Hematopoietic multipotent progenitor cell treated with erythropoietin and hydrocortisone succinate and interleukin-3 and kit ligand, for 6 days (in vitro differentiated cells): ENCODE data around the gene FLOT2.
A peak's percentile ranks its signal among the peaks of the same experiment; 100 is the strongest.
"Not testable (repeated sequence)": the region's sequence is repeated elsewhere in the genome, so short reads cannot be mapped to it uniquely, and the experiment has no call there.

Experiments used
- DNase-seq: peaks from one replicate; pipeline ENCODE4 v3.0.0-alpha.2; 2015

The FLOT2 gene, protein sequence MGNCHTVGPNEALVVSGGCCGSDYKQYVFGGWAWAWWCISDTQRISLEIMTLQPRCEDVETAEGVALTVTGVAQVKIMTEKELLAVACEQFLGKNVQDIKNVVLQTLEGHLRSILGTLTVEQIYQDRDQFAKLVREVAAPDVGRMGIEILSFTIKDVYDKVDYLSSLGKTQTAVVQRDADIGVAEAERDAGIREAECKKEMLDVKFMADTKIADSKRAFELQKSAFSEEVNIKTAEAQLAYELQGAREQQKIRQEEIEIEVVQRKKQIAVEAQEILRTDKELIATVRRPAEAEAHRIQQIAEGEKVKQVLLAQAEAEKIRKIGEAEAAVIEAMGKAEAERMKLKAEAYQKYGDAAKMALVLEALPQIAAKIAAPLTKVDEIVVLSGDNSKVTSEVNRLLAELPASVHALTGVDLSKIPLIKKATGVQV

DNA sequence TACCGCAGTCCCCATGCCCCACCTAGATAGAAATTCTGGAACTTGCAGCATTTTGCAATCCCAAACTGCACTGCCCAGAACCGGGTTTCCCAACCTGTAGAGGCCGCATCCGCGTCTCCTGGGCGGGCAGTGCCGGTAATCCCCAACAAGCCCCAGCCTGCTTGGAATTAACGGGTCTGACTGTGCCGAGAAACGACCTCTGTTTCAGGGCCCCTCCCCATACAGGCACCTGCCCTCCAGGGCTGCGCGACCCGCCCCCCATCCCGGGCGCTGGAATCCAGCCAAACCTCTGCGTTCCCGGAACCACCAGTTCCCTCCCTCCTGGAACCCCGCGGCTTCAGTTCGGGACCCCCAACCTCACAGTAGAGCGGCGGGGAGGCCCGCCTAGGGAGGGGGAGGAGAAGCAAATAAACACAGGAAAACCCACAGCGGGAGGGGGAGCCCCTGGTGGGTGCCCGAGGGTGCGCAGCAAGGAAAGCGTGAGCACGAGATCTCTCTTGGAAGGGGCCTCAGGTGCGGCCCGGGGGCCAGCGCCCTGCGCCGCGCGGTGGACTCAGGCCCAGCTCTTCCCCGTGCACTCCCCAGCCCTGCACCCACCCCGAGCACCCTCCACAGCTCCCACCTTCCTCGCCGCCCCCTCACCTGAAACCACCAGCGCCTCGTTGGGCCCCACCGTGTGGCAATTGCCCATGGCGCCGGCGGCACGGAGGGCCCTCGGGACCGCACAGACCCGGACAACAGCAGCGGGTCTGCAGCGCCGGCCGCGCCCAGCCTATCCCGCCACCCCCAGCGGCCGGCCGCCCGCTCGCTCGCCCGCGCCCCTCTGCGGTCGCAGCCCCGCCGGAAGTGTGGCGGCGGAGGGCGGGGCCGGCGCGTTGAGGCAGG is at the start of gene FLOT2:
Gene FLOT2, minus strand, starts transcription at position 850 of the 885 bp plus-strand sequence. Its CDS starts 159 bp downstream, at position 691.
- DNase-seq, result peak; percentile 73

DNA sequence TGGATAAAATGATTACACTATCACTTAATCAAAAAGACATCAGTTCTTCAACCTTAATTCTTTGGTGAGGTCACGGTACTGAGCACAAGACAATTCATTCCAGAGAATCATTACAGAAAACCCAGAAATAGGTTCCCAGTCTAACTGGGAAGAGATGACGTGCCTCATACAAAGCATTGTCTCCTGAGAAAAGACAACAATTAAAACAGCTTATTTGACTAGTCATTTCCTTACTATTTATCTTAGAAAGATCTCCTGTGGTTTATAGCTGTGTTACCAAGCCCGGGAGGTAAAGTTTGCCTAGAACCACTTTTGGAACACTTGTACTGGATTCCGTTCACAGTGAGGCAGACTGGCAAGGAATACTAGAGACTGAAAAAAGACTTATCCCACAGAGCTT is 48.7 kb upstream of the FLOT2 start:
- DNase-seq, result peak; percentile 50

DNA sequence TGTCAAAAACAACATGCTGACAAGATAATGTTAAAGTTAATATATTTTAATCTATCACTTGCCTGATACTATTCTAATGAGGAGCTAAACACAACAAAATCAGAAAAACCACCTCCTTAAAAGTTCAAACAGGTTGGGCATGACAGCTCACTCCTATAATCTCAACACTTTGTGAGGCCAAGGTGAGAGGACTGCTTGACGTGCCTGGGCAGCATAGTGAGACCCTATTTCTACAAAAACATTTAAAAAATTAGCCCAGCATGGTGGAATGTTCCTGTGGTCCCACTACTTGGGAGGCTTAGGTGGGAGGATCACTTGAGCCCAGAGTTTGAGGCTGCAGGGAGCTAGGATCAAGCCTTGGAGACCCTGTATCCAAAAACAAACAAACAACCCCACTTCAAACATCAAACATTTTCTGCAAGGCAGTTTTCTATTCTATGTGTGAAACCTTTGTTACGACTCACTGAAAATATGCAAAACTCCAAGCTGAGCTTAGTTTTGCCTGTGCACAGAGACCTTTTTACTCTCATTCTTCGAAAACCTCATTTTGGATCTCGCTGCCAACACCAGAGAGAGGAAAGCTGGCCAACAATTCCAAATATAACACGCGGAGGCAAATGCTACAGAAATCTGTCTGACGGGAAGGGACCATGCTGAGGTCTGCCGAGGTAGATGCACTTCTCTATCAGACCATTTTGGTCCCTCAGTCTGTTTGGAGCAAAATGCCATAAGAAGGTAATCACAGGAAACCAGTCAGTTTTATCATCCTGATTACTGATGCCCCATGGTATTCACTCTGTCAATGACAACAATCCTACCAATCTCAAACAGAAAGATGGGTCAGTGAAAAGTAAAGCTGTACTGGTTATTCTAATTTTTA is 47.6 kb upstream of the FLOT2 start:
- DNase-seq, result no peak

DNA sequence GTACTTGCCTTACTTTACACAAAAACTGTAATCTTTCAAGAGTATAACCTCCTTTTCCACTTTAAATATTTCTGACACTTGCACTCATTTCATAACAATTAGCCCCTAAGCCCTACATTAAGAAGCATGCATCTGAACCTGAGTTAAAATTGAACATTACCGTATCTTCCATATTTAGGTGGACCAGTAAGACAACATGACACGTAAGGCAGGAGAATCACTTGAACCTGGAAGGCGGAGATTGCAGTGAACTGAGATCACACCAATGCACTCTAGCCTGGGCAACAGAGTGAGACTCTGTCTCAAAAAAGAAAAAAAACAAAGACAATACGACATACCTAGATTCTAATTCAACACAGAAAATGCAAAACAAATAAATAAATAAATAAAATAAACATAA is 46.8 kb upstream of the FLOT2 start:
- no peak for DNase-seq

DNA sequence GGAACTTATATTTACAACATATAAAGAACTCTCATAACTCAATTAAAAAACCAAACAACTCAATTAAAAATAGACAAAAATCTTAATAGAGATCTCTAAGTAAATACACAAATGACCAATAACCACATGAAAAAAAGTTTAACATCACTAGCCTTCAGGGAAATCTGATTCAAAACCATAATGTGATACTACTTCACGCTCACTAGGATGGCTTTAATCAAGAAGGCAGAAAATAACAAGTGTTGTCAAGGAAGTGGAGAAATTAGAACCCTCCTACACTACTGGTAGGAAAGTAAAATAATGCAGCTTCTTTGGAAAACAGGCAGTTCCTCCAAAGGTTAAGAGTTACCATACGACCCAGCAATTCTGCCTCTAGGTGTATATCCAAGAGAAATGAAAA is 45.4 kb upstream of the FLOT2 start:
- DNase-seq, result no peak

DNA sequence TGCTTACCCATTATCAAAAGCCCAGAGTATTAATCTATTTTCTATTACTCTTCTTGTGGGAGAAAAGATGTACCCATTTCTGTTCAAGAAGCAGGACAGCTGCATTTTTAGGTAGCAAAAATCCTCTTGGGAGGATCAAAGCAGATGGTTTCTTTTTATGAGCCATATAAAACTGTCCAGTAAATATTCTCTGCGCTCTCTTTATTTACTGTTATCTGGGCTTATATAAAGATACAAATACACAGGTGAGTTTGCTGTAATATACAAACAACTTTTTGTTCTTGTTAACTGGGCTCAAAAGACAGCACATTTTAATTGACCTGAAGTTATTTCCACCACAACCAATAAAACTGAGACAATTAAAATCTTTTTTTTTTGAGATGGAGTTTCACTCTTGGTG is 43.7 kb upstream of the FLOT2 start:
- no peak for DNase-seq

DNA sequence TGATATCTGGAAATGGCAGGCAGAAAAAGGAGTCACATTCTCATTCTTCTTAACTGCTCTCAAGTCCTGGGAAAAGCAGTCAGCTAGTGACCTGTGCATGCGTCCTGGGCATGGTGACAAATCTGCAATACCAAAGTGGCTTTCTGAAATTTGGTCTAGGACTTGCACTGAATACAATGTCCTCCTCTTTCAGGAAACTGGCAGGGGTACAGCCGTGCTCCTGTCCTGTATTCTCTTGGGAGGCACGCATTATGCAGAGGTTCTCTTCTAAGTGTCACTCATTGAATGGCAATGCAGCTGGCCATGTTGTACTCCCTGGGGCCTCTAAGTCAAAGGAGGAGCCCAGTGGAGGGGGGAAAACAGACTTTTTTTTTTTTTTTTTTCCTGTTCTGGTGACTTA is 43.1 kb upstream of the FLOT2 start:
- DNase-seq, result no peak

DNA sequence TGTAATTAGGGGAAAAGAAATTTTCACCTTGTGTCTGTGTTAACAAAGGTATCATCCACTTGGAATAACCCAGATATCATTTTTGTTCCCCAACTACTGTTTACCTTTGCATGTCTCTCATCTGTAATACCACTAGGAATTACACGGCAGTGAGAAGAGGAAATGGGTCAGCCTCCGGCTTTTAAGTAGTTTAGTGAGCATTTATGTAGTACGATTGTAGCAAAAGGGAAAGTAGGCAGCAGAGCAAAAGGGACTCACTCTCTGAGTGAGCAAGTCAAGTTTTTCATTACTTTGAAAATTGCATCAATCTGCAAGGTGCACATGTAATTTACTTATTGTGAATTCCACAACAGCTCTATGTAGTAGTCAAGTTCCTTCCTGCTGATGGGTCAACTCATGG is 42.6 kb upstream of the FLOT2 start:
- no peak for DNase-seq

DNA sequence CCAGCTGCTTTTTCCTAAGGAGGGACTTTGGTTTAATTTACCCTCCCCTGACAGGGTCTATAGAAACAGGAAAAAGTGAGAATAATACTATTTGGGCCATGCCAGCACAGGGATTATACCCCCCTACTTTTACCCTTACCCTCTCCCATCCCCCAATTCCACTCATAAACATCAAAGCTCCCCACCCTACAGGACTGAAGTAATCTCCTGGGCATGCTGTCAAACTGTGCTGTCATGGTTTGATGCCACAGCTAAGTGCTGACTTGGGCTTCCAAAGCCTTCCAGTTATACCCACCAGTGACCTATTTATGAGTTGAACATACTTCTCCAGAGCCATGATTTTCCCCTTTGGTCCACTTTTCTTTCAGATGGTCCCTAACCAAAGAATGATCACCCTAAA is 41.0 kb upstream of the FLOT2 start:
- no peak for DNase-seq

DNA sequence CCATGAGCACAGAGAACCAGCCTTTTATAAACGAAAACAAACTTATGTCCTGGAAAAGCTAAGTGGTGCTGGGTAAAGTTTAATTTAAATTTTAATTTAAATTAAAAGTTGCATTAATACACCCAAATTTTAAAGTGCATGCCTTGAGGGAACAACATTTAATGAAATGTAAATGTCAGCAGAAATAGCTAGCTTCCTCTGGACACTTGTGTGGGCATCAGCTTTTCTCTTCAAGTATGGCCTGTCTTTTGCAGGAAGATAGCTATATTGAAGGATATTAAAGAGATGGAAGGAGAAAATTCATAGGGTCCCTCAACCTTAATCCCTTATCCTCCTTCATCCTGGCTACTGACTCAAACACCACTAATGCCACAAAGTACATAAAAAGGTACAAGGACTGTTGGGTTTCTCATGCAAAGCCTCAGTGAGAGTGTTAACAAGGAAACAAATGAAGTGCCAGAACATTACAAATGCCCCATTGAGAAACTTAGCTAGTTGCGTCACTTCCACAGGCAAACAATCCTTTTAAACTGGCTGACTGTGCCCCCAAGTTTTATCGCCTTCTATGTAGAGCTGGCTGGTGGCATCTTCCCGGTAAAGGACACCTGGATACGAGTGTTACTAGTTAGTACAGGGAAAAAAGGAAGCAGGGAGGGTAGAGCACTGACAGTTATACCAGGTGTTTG is 39.7 kb upstream of the FLOT2 start:
- DNase-seq, result peak; percentile 61

DNA sequence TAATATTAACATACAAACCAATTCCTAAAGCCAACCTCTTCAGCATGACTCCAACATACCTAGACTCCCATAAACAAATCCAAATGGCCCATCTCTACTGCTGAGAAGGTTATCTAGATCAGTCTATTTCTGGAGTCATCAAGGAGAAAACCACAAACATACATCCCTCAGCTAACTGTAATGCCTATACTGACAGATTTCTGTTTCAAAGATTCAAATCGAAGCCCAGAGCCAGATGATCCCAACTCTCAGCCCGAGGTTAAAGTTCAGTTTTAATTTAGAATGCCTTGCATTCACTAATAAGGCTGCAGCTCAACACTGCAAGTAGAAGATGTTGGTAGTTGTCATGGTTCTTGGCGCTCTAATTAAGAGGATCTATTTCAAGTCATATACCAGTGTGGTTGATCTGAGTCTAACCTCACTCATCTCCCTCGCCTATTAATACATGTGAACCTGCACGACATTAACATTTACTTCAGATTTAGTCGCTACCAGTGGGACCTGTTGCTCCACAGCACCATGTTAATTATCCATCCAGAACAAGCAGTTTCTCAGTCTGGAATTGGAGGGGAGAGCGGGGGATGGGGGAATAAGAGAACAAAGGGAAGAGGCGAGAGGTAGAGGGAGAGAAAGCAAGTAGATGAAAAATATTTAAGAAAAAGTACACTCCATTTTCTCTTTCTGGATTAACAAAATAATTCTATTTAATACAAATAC is 38.4 kb upstream of the FLOT2 start:
- DNase-seq, result no peak

DNA sequence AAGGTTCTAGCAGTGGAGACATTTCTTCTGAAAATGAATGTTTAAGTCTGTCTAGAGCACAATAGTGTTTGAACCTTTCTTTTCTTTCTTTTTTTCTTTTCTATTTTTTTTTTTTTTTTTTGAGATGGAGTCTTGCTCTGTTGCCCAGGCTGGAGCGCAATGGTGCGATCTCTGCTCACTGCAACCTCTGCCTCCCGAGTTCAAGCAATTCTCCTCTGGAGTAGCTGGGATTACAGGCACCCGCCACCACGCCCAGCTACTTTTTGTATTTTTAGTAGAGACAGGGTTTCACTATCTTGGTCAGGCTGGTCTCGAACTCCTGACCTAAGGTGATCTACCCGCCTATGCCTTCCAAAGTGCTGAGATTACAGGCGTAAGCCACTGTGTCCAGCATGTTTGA is 37.0 kb upstream of the FLOT2 start:
- DNase-seq, result not testable (repeated sequence)

DNA sequence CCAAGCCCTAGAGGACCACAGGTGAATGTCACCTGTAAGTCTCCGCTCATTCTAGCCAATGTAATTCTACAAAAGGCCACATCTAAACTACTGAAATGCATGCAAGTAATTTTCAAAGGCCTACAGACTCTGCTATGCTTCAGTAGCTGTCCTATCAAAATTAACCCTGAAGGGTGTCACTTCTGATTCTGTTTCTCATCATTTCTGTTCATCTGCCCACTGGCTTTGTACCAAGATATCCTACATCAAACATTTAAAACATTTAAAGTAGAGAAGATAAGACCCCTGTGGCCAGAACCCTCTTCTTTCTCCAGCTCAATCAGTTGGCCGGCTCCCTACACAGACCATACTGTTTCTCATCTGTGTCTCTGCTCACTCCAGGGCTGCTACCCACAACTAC is 32.3 kb upstream of the FLOT2 start:
- peak; percentile 32 for DNase-seq

DNA sequence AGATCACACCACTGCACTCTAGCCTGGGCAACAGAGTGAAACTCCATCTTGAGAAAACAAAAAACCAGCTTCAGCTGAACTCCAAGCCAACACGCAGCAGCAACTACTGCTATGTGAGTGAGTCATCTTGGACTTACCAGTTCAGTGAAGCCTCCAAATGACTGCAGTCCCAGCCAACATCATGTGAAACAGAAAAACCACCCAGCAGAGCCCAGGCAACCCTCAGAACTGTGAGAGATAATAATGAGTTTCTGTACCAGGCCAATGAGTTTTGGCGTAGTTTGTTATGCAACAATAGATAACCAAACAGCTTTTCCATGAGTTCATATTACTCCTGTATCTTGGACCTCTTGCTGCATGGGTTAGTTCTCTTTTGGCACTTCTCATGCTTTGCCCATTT is 30.5 kb upstream of the FLOT2 start:
- DNase-seq, result no peak

DNA sequence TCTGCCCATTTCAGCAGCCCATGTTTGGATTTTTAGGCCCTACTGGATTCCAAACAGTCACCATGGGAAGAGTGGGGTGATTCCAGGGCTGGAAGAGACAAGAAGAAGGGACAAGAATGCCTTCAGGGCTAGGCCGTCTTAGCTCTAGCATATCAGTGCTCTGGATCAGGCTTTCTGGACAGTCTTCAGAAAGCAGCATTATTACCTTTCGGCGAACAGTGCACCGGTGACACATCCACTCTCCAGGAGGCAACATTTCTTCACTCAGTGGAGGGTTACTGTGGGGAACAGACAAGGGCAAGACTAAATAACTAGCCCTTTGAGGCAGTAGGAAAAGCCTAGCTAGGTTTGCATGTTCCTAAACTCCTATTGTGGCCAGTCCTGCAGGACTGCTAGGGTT is 29.3 kb upstream of the FLOT2 start:
- no peak for DNase-seq

DNA sequence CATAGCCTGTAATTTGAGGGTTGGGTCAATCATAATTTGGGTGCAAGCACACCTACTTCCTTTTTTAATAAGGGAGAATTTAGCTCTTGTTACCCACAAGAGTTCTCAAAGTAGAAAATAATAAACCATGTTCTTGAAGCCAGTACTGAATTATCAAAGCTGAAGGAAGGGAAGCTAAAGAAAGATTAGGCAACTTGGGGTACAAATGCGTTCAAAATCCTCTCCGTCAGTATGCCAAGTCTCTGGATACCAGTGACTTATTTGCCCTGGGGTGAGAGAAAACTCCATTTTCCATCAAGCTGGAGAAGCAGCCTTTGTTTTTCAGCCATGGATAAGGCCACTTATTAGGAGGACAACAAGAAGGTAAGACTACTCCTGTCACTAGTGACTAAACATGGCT is 28.8 kb upstream of the FLOT2 start:
- no peak for DNase-seq

DNA sequence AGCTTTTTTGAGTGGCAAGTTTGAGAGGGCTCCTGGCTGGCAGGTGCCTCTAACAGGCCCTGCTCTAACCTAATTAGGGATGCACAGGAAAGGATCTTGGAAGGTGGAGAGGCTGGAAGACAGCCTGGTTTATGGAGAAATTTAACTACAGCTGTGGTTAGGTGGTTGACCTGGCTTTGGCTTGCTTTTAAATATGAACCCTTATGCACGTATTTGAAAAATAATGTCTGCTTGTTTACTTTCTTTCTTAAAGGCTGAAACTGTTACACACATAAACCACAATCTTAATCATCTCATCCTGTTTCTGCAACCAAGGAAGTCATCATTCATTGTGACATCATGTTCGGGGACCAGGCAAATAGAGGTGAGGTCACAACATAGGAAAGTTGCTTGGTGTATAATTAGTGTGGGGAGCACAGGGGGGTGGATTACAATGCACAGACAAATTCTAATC is 28.4 kb upstream of the FLOT2 start:
- DNase-seq, result peak; percentile 74

DNA sequence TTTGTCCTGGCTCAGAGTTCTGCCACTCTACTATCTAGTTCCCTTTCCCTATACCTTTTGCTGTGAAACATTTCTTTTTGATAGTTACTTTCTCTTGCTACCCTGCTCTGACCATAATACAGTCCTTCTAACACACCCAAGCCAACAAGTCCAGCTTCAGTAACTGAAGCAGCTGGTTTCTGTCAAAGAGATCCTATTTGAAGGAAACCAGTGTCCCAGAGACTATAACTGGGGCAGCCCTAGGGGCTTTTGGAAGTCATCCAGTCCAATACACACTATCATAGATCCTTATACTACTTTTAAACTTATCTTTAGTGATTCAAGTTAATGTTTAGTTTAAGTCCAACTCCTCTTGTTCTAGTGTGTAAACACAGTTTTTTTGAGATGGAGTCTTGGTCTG is 22.7 kb upstream of the FLOT2 start:
- DNase-seq, result no peak

DNA sequence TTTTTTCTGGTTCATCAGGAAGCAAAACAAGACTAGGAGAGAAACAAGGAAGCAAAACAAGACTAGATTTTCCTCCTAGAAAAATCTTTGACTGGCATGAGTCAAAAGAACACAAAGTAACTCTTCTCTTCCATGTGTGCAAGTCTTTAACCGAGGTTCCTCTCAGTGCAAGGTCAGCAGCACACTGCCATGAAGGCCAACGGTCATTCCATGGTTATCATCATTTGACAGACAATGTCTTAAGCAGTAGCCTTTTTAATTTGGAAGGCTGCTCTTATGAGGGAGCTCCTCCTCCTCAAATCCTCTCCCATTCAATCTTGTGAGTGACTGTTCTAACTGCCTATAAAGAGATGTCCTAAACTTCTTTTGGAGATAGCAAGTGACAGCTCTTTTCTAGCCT is 20.8 kb upstream of the FLOT2 start:
- DNase-seq, result no peak

DNA sequence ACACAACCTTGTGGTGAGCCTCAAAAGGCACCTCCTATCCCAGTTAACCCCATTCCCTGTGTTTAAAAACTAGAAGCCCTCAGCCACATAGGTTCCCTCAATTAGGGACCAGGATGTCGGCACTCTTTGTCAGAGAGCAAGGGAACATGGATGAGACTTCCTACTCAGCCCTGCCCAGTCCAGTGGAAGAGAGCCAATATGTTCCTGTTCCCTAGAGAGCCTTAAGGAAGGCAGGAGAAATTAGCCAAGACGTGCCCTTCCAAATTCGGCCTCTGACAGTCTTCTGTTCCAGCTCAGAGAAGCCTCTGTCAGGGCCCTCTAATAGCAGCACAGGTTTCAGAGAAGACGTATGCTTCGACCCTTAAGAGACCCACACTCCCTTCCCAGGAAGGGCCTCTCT is 19.9 kb upstream of the FLOT2 start:
- no peak for DNase-seq

DNA sequence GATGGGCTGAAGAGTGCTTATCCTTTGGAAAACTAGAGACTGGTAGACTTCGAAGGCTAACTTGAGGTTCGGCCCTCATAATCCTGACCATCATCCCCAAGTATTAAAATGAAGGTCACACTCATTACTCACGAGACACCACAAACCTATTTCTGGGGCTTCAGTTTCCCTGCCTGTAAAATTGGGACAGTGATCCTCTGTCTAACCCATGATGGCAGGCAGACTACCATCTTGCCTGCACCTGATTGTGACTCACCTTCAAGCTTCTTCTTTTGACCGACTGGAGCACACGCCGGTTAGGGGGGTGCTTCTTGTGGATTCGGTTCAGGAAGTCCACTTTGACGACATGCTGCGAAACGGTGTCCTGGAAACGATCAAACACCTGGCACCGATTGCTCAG is 19.5 kb upstream of the FLOT2 start:
- DNase-seq, result no peak
